Occipital lobe (tissue), 2 donors: ENCODE data around the gene ZNF12. TPM values are rescaled to one million over a fixed set of nuclear protein-coding genes. Genes with fewer than 3 reads are reported as not detected.

Experiments
- DNase-seq: peaks from one replicate; lab custom pipeline; 2025; lab: John Stamatoyannopoulos, UW
- total RNA-seq: library from RNA; depleted of rRNA; stranded (reverse); fragments of >200 nt; gene quantifications from one replicate; pipeline ENCODE4 v1.2.3, GENCODE V29; 2014

The ZNF12 gene
- total RNA-seq, 1 donor from 2014 or later = 33.4 TPM

DNA sequence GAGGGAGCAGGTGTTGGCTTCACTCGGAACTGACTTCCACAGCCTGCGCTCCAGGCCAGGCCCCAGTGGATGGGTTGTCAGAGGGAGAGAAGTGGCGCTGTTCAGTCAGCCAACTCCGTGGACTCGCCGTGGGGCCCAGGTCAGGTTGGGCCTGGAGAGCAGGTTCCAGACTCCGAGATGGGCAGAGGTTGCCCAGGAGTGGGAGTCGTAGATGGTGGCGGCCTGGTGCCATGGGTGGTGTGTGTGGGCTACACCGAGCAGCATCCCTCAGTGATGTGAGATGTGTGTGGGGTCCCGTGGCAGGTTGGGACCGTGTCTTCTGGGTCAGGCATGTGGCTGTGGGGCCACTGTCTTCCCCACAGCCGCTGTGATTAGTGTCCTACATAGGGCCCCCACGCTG, 59.2 kb downstream of the ZNF12 start:
- DNase-seq = no peak

DNA sequence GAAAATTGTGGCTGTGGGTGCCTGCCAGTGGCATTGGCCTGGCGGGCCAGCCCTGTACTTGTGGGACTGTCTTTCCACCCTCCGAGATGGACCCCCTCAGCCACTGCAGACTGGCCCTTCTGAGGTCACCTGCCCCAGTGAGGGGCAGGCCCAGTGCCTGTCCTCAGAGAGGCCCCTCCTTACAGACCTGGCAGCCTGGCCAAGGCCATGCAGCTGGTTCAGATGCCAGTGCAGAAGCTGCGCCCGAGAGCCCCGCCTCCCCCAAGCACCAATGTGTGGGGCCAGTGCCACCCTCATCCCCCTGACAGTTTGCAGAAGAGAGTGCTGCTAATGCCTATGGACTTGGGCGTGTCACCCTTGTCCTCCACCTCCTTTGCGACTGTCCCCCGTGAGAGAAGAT, 59.7 kb downstream of the ZNF12 start:
- DNase-seq = no peak

DNA sequence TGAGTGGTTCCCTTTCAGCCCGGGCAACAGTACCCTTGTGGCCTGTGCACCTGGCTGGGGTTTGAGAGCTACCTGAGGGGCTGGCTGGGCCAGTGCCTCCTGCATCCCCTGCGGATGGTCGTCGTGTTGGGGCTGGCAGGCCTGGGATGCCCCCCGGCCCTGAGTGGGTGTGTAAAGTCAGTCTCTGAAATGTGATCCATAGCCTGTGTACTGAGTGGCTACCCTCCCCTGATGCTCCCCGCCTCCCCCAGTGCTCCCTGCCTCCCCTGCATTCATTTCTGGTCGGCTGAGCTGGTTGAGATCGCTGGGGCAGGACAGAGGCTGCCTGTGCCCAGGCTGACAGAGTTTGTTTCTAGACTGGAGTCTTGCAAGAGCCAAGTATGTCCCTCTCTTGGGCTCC, 60.3 kb downstream of the ZNF12 start:
- DNase-seq = no peak

DNA sequence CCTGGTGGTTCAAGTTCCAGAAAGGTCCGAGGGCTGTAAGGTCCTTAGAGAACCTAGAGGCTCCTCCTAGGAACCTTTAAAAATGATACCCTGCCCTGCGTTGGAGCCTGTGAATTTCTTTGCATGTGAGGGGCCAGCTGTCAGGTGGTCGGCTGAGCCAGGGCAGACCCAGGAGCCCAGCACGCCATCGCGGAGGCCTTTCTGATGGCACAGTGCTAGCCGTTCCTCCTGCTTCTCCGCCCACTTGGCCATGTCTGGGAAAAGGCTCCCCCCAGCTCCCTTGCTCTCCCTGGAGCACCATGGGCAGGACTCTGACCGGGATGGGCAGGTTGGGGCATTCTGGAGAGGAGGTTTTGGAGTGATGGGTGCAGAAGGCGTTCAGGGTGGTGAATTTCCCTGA, 62.0 kb downstream of the ZNF12 start:
- no peak for DNase-seq

DNA sequence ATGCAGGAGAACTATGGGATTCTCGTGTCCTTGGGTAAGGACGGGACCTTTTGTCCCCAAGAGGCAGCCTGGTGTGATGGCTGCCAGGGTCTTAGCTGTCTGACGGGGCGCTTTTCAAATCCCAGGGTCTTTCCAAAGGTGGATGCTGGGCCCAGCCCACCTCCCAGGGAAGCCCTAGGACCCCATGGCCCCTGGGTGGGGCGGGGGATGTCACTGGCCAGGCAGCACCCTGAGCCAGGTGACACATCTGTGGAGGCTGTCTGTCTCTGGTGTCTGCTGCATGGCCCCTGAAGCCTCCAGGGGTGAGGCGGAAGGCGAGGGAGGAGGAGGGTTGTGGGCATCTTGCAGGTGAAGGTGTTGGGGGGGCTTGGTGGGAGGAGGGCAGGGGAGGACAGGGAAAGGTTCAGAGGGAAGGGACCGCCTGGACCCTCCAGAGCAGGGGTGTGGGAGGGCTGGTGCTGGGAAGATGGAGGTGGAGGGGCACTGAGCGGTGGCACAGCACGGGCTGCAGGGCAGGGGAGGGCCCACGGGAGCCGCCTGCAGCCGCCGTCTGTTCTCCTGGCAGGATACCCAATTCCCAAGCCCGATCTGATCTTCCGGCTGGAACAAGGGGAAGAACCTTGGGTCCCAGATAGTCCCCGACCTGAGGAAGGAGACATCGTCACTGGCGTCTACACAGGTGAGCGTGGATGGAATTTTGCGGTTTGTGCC, 62.7 kb downstream of the ZNF12 start:
- no peak for DNase-seq

DNA sequence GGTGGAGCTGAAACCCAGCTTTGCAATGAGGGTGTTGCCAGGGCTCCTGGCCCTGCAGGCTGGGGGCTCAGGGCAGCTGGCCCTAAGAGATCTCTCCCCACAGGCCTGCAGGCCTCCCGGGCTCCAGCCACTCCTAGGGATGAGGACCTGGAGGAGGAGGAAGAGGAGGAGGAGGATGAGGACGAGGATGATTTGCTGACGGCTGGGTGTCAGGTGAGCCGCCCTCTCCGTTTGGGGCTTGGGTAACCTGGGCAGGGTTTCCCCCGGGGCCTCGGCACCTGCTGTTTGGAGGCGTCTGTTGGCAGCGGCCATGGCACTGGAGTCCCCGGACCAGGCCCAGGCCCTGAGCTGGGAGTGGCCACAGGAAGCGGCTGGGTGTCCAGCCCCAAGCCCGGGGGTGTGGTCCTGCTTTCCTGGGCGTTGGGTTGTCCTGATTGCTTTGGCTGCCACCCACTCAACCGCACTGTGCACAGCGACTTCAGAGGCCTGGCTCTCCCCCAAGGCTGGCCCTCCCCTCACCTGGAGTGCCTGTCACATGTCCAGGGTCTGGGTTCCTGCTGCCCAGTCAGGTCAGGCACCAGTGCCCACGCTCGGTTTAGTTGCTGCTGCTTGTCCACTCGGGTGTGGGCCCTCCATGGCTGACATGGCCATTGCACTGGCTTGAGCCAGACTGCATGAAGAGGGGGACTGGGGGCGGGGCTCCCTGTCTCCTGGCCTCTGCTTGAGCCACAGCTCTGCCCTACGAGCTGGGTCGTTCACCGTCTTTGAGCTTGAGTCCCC, 63.7 kb downstream of the ZNF12 start:
- DNase-seq = no peak

DNA sequence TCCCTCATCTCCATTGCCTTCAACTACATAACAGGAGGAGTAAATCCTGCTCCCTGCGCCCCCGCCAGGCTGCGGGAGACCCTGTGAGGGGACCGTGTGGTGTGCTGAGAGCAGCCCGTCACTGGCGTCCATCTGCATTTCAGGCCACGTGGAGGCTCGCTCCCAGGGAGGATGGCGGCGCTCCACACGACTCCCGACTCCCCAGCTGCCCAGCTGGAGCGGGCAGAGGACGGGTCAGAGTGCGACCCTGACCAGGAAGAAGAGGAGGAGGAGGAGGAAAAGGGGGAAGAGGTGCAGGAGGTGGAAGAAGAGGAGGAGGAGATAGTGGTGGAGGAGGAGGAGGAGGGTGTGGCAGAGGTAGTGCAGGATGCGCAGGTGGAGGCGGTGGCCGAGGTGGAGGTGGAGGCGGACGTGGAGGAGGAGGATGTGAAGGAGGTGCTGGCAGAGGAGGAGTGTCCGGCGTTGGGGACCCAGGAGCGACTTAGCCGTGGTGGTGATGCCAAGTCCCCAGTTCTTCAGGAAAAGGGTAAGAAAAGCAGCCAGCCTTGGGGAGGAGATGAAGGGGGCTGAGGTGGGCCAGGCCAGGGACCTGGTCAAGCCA, 64.4 kb downstream of the ZNF12 start:
- DNase-seq = no peak

DNA sequence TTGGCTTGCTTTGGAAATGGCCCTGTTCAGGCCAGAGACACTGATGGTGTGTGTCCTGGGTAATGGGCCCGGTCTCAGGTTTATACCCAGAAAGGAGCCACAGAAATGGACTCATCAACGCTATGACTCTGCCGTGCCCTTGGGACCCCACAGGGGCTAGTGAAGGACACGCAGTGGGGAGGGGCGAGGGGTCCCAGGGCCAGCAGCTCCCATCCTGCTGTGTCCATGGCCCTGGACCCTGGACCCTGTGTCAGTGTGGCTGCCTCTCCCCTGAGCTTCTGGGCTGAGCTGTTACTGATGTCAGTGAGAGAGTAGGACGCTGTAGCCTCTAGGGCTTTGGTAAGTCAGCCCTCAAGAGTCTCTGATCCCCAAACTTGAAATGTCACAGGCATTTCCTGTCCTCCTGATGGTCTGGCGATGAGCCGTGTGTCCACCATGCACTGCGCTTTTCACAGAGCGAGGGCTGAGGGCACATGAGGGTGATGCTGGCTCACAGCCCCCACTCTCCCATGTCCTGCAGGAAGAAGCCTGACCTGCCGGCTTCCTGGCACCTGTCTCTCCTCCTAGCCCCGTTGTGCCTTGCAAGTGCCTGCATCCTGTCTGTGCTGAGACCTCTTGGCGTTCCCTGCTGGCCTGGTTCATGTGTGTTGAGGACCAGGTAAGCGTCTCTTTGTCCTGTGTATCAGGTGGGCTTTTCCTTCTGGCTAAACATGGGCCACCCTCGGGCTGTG, 65.3 kb downstream of the ZNF12 start:
- no peak for DNase-seq

DNA sequence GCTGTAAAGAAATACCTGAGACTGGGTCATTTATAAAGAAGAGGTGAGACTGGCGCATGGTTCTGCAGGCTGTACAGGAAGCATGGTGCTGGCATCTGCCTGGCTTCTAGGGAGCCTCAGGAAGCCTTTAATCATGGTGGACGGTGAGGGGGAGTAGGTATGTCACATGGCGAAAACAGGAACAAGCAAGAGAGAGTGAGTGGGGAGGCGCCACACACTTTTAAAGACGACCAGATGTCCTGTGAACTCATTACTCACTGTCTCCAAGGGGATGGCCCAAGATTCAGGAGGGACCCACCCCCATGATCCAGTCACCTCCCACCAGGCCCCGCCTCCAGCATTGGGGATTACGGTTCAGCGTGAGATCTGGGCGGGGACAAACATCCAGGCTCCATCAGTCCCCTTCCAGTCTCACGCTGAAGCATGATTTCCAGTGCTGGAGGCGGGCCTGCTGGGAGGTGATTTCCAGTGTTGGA, 66.5 kb downstream of the ZNF12 start:
- DNase-seq = no peak

DNA sequence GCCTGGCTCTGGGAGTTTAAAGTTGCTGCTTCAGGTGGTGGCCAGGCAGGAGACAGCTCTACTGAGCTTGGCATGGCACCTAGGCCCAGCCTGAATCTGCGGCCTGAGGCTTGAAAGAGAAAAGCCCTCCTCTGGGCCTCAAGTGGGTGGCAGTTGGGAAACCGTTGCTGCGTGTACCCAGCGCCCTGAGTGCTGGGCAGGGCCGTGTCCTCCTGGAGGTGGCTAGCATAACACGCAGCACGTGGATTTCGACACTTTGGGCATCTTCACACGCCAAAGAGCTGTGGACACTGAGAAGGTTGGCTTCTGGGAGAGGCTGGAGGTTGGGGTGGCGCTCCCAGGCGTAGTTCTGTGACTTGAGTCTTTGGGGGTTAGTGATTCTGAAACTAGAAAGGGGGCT, 67.1 kb downstream of the ZNF12 start:
- DNase-seq = no peak

DNA sequence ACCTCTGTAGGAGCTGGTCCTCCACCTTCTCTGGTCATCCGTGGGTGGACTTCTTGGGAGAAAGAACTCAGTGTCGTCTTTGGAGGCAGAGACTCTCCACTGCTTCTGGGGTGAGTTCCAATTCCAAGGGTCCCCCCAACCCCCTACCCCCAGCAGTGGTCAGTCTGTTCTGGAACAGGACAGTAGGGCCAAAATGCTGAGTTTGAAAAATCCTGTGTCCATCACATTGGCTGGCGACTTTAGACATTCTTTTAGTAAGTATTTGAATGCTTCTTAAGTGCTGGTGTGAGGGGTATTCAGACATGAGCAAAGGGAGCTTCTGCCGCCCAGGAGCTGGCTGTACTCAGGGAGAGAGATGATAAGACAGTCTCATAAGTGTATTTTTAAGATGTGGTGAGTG, 67.7 kb downstream of the ZNF12 start:
- no peak for DNase-seq

Other genes with a start within 250 kb of the ZNF12 start
- 84.1 TPM for gene KDELR2, start 222.8 kb downstream of the ZNF12 start, total RNA-seq
- 1.2 TPM for gene GRID2IP, start 155.5 kb downstream of the ZNF12 start, total RNA-seq
- gene ZDHHC4, start 129.5 kb downstream of the ZNF12 start, total RNA-seq = 54.4 TPM
- gene INTS15, start 116.9 kb downstream of the ZNF12 start, total RNA-seq = 18.2 TPM
- 23.6 TPM for gene ZNF853, start 91.3 kb downstream of the ZNF12 start, total RNA-seq
- gene ZNF316, start 69.6 kb downstream of the ZNF12 start, total RNA-seq = 18.2 TPM
- gene RSPH10B2, start 47.2 kb upstream of the ZNF12 start, total RNA-seq = 1.7 TPM
- 132 TPM for gene CCZ1B, start 119.3 kb upstream of the ZNF12 start, total RNA-seq